Activated naive CD4-positive, alpha-beta T cell treated with anti-CD3 and anti-CD28 coated beads for 36 hours (primary cell): ENCODE results near the gene DTX4. TPM values are rescaled to one million over a fixed set of nuclear protein-coding genes. Genes with fewer than 3 reads are reported as not detected.
"Not testable (repeated sequence)": the region's sequence is repeated elsewhere in the genome, so short reads cannot be mapped to it uniquely, and the experiment has no call there.

Experiments
- CTCF ChIA-PET: fragments of 350-600 bp; sonication (Branson Sonifier 250); formaldehyde crosslinking; loops from one replicate; lab custom pipeline; 2021; ENCODE audit warnings: antibody characterized with exemption; lab: Charles Lee
- DNase-seq: peaks from one replicate; pipeline ENCODE4 v3.0.0-alpha.2; 2020
- H3K27ac Mint-ChIP-seq: one replicate; pipeline ENCODE4 v1.8.0; 2021; ENCODE audit warnings: mild to moderate bottlenecking, mixed read lengths
- H3K27me3 Mint-ChIP-seq: one replicate; pipeline ENCODE4 v1.8.0; 2021; ENCODE audit warnings: low read depth, mixed read lengths
- H3K36me3 Mint-ChIP-seq: one replicate; pipeline ENCODE4 v1.8.0; 2021; ENCODE audit warnings: low read depth, mixed read lengths
- H3K4me1 Mint-ChIP-seq: one replicate; pipeline ENCODE4 v1.8.0; 2021; ENCODE audit warnings: low read depth, mixed read lengths
- H3K4me3 Mint-ChIP-seq: one replicate; pipeline ENCODE4 v1.8.0; 2021; ENCODE audit warnings: mild to moderate bottlenecking, moderate library complexity, mixed read lengths
- H3K9me3 Mint-ChIP-seq: one replicate; pipeline ENCODE4 v1.8.0; 2021; ENCODE audit warnings: mixed read lengths
- intact Hi-C: fragments of 100-400 bp; cut with micrococcal nuclease; formaldehyde crosslinking; loops from one replicate; pipeline ENCODE4 v1.15.1; 2023
- total RNA-seq, 2 experiments: library from RNA; stranded (reverse); gene quantifications; one replicate each; pipeline ENCODE4 v1.2.3, GENCODE V29; 2021

The DTX4 gene
- total RNA-seq = under 1 TPM; 0.07 to 0.14 TPM

GRCh38 chr11:59171508-59172322 is at the start of gene DTX4:
TSS of gene DTX4 (plus strand) at chr11:59172132. CDS start at chr11:59172596, 464 bp downstream.
- intact Hi-C loops = loop anchor here (1.0 kb wide), 7 partner anchors 15 to 509 kb away; no protein-coding TSS in a partner anchor
- DNase-seq = peak; percentile 94
- CTCF ChIA-PET = interaction anchor here (0.5 to 4.2 kb wide), 36 partner anchors 9 to 630 kb away, joined by 3 to 67 read pairs (median 6); partner anchors contain the start of genes MPEG1, OR5A1 and OR5A2
- Mint-ChIP-seq H3K4me3 (peak within 1 kb of the TSS; percentile 68), H3K36me3 (no peaks in the 10 kb centered on the region), H3K27ac (no peak within 1 kb of the TSS), H3K27me3 (peaks cover 15% of the 10 kb centered on the region), H3K9me3 (no peaks in the 10 kb centered on the region), H3K4me1 (peaks cover 13% of the 10 kb centered on the region)

GRCh38 chr11:59135648-59136461 is 36.1 kb upstream of the DTX4 start:
- Mint-ChIP-seq H3K9me3 (peaks cover 17% of the 10 kb centered on the region), H3K27ac (no peak overlapping the region), H3K36me3 (peaks cover 32% of the 10 kb centered on the region), H3K4me1 (peaks cover 6% of the 10 kb centered on the region), H3K27me3 (no peaks in the 10 kb centered on the region), H3K4me3 (peak overlapping the region; percentile 26)
- peak; percentile 93 for DNase-seq
- intact Hi-C loops = loop anchor here (1.0 to 2.0 kb wide), 6 partner anchors 22 to 482 kb away; no protein-coding TSS in a partner anchor
- CTCF ChIA-PET = interaction anchor here (0.6 to 2.6 kb wide), 39 partner anchors 9 to 643 kb away, joined by 3 to 45 read pairs (median 4); partner anchors contain the start of gene FAM111B

GRCh38 chr11:59136551-59136950 is 35.4 kb upstream of the DTX4 start:
- not testable (repeated sequence) for H3K9me3 Mint-ChIP-seq, H3K4me3 Mint-ChIP-seq, DNase-seq, H3K27me3 Mint-ChIP-seq, H3K27ac Mint-ChIP-seq
- H3K36me3 Mint-ChIP-seq = peaks cover 25% of the 10 kb centered on the region
- peaks cover 10% of the 10 kb centered on the region for H3K4me1 Mint-ChIP-seq
- intact Hi-C loops = loop anchor here (1.0 to 2.0 kb wide), 6 partner anchors 22 to 482 kb away; no protein-coding TSS in a partner anchor
- CTCF ChIA-PET = interaction anchor here (0.6 to 2.6 kb wide), 25 partner anchors 8 to 482 kb away, joined by 3 to 45 read pairs (median 5); partner anchors contain the start of gene FAM111B

GRCh38 chr11:59137190-59137589 is 34.7 kb upstream of the DTX4 start:
- DNase-seq = no peak
- H3K27ac Mint-ChIP-seq = no peak overlapping the region
- CTCF ChIA-PET = interaction anchor here (0.6 to 2.2 kb wide), 3 partner anchors 11 to 21 kb away, joined by 3 to 8 read pairs (median 6); no protein-coding TSS in a partner anchor
- peaks cover 4% of the 10 kb centered on the region for H3K9me3 Mint-ChIP-seq
- no peak overlapping the region for H3K4me3 Mint-ChIP-seq
- H3K27me3 Mint-ChIP-seq = no peaks in the 10 kb centered on the region
- peaks cover 13% of the 10 kb centered on the region for H3K4me1 Mint-ChIP-seq
- H3K36me3 Mint-ChIP-seq = peaks cover 20% of the 10 kb centered on the region
- intact Hi-C loops = loop anchor here (2.0 kb wide), 1 partner anchor 178 kb away; no protein-coding TSS in a partner anchor

GRCh38 chr11:59138643-59139042 is 33.3 kb upstream of the DTX4 start:
- CTCF ChIA-PET = interaction anchor here (2.2 kb wide), 1 partner anchor 19 kb away, joined by 8 read pairs; no protein-coding TSS in a partner anchor
- peaks cover 21% of the 10 kb centered on the region for H3K4me1 Mint-ChIP-seq
- no peak for DNase-seq
- H3K36me3 Mint-ChIP-seq = peaks cover 14% of the 10 kb centered on the region
- no peaks in the 10 kb centered on the region for H3K27me3 Mint-ChIP-seq
- H3K27ac Mint-ChIP-seq = no peak overlapping the region
- H3K4me3 Mint-ChIP-seq = no peak overlapping the region
- intact Hi-C loops = no loop called here
- H3K9me3 Mint-ChIP-seq = no peaks in the 10 kb centered on the region

GRCh38 chr11:59141191-59141590 is 30.7 kb upstream of the DTX4 start:
- peak overlapping the region; percentile 95 for H3K4me3 Mint-ChIP-seq
- peaks cover 30% of the 10 kb centered on the region for H3K4me1 Mint-ChIP-seq
- DNase-seq = no peak
- no peaks in the 10 kb centered on the region for H3K27me3 Mint-ChIP-seq
- no peaks in the 10 kb centered on the region for H3K9me3 Mint-ChIP-seq
- H3K27ac Mint-ChIP-seq = no peak overlapping the region
- H3K36me3 Mint-ChIP-seq = peaks cover 22% of the 10 kb centered on the region
- CTCF ChIA-PET = interaction anchor here (1.0 to 3.6 kb wide), 3 partner anchors 11 to 44 kb away, joined by 4 to 46 read pairs (median 6); no protein-coding TSS in a partner anchor
- intact Hi-C loops = loop anchor here (5.0 to 10.0 kb wide), 5 partner anchors 1396 to 1816 kb away; partner anchors contain the start of genes MED19, SELENOH, TMX2 and TNKS1BP1

- Mint-ChIP-seq H3K36me3 (peaks cover 26% of the 10 kb centered on the region), H3K4me1 (peaks cover 35% of the 10 kb centered on the region), H3K27ac (peak overlapping the region; percentile 91), H3K27me3 (no peaks in the 10 kb centered on the region), H3K9me3 (no peaks in the 10 kb centered on the region), H3K4me3 (peak overlapping the region; percentile 95)
- DNase-seq = no peak
- intact Hi-C loops = loop anchor here (1.0 to 10.0 kb wide), 7 partner anchors 16 to 1817 kb away; partner anchors contain the start of genes FAM111B, MED19, SELENOH and TMX2
- CTCF ChIA-PET = interaction anchor here (0.9 to 3.6 kb wide), 4 partner anchors 16 to 465 kb away, joined by 3 to 46 read pairs (median 4); no protein-coding TSS in a partner anchor
Measured at GRCh38 chr11:59141673-59142460, 30.1 kb upstream of the DTX4 start.

GRCh38 chr11:59142530-59143507 is 29.1 kb upstream of the DTX4 start, which contains the start of gene FAM111A:
TSS of gene FAM111A (plus strand) at chr11:59142856. CDS start at chr11:59148873, 6,017 bp downstream.
- peak; percentile 88 for DNase-seq
- intact Hi-C loops = loop anchor here (1.0 to 10.0 kb wide), 8 partner anchors 15 to 1818 kb away; partner anchors contain the start of genes FAM111B, MED19, SELENOH and TMX2
- no peaks in the 10 kb centered on the region for H3K27me3 Mint-ChIP-seq
- peak within 1 kb of the TSS; percentile 91 for H3K27ac Mint-ChIP-seq
- H3K4me1 Mint-ChIP-seq = peaks cover 40% of the 10 kb centered on the region
- H3K4me3 Mint-ChIP-seq = peak within 1 kb of the TSS; percentile 95
- CTCF ChIA-PET = interaction anchor here (0.9 to 3.6 kb wide), 7 partner anchors 7 to 466 kb away, joined by 3 to 46 read pairs (median 5); no protein-coding TSS in a partner anchor
- H3K36me3 Mint-ChIP-seq = peaks cover 32% of the 10 kb centered on the region
- H3K9me3 Mint-ChIP-seq = no peaks in the 10 kb centered on the region

- CTCF ChIA-PET = interaction anchor here (0.5 to 3.3 kb wide), 9 partner anchors 8 to 629 kb away, joined by 3 to 29 read pairs (median 5); partner anchors contain the start of gene DTX4
- no peak for DNase-seq
- peak overlapping the region; percentile 95 for H3K4me3 Mint-ChIP-seq
- intact Hi-C loops = loop anchor here (1.0 to 10.0 kb wide), 11 partner anchors 8 to 1819 kb away; partner anchors contain the start of genes MED19, PATL1, SELENOH and TMX2
- H3K4me1 Mint-ChIP-seq = peaks cover 43% of the 10 kb centered on the region
- H3K27ac Mint-ChIP-seq = peak overlapping the region; percentile 91
- peaks cover 44% of the 10 kb centered on the region for H3K36me3 Mint-ChIP-seq
- H3K27me3 Mint-ChIP-seq = no peaks in the 10 kb centered on the region
- H3K9me3 Mint-ChIP-seq = no peaks in the 10 kb centered on the region
Measured at GRCh38 chr11:59144096-59144495, 27.8 kb upstream of the DTX4 start.
